Mesenchymal stem cell (in vitro differentiated cells and primary cell): ENCODE data around the gene FBXL15.

ENCODE experiments used
- DNase-seq: peaks from one replicate; pipeline ENCODE4 v3.0.0-alpha.2; 2013
- H2AFZ ChIP-seq: one replicate; pipeline ENCODE4 v1.6.1; 2013; ENCODE audit warnings: low read depth, mild to moderate bottlenecking, control low read depth, inconsistent platforms, low read length, moderate library complexity
- H2AK5ac ChIP-seq: 2 replicates; pipeline ENCODE4 v1.6.1; 2013; ENCODE audit warnings: low read length, moderate library complexity, mild to moderate bottlenecking, inconsistent platforms; ENCODE audit not compliant: severe bottlenecking
- H2BK120ac ChIP-seq: one replicate; pipeline ENCODE4 v1.6.1; 2013; ENCODE audit warnings: low read depth, mild to moderate bottlenecking, inconsistent platforms, low read length, moderate library complexity
- H2BK12ac ChIP-seq, 2 experiments: one replicate each; pipeline ENCODE4 v1.6.1; 2013; ENCODE audit warnings: inconsistent platforms in 2 of 2, low read length in 2 of 2, mild to moderate bottlenecking in 2 of 2, moderate library complexity in 2 of 2, control low read depth in 1 of 2
- H2BK15ac ChIP-seq: one replicate; pipeline ENCODE4 v1.6.1; 2013; ENCODE audit warnings: mild to moderate bottlenecking, low read depth, inconsistent platforms; ENCODE audit not compliant: poor library complexity, severe bottlenecking
- H2BK5ac ChIP-seq: 2 replicates; pipeline ENCODE4 v1.6.1; 2013; ENCODE audit warnings: low read depth, mild to moderate bottlenecking, low read length, control low read depth, inconsistent platforms; ENCODE audit not compliant: poor library complexity, severe bottlenecking
- H3K14ac ChIP-seq, 2 experiments: one replicate each; pipeline ENCODE4 v1.6.1; 2013; ENCODE audit warnings: inconsistent platforms in 2 of 2, low read length in 2 of 2, control low read depth in 1 of 2, mild to moderate bottlenecking in 1 of 2, moderate library complexity in 1 of 2
- H3K18ac ChIP-seq, 2 experiments: one replicate each; pipeline ENCODE4 v1.6.1; 2013; ENCODE audit warnings: inconsistent platforms in 2 of 2, low read length in 2 of 2, control low read depth in 1 of 2, low read depth in 1 of 2, mild to moderate bottlenecking in 1 of 2
- H3K23ac ChIP-seq, 2 experiments: one replicate each; pipeline ENCODE4 v1.6.1; 2013; ENCODE audit warnings: inconsistent platforms in 2 of 2, low read length in 2 of 2, mild to moderate bottlenecking in 2 of 2, moderate library complexity in 2 of 2, control low read depth in 1 of 2
- H3K27ac ChIP-seq: 2 replicates; pipeline ENCODE4 v1.5.1; 2013; ENCODE audit warnings: mild to moderate bottlenecking, moderate library complexity, low read length, control low read depth, inconsistent platforms; ENCODE audit not compliant: poor library complexity, severe bottlenecking
- H3K27me3 ChIP-seq, 2 experiments: 2 replicates each; pipeline versions ENCODE4 v1.6.1 to v1.7.0; 2013; ENCODE audit warnings: low read length in 2 of 2, mild to moderate bottlenecking in 2 of 2, moderate library complexity in 2 of 2, control low read depth in 1 of 2, inconsistent platforms in 1 of 2; ENCODE audit not compliant: control insufficient read depth in 1 of 2, insufficient read depth in 1 of 2
- H3K36me3 ChIP-seq, 2 experiments: 2 replicates each; pipeline versions ENCODE4 v1.6.1 to v1.7.0; 2013; ENCODE audit warnings: low read length in 2 of 2, control low read depth in 1 of 2, inconsistent platforms in 1 of 2, low read depth in 1 of 2, mild to moderate bottlenecking in 1 of 2; ENCODE audit not compliant: insufficient read depth in 2 of 2, control insufficient read depth in 1 of 2
- H3K4ac ChIP-seq, 2 experiments: one replicate each; pipeline ENCODE4 v1.6.1; 2013; ENCODE audit warnings: inconsistent platforms in 2 of 2, low read length in 2 of 2, mild to moderate bottlenecking in 2 of 2, moderate library complexity in 2 of 2, control low read depth in 1 of 2, low read depth in 1 of 2
- H3K4me1 ChIP-seq: 2 replicates; pipeline ENCODE4 v1.6.1; 2013; ENCODE audit warnings: low read depth, low read length, control low read depth; ENCODE audit not compliant: control insufficient read depth, insufficient read depth
- H3K4me2 ChIP-seq: 2 replicates; pipeline ENCODE4 v1.6.1; 2013; ENCODE audit warnings: low read length, mild to moderate bottlenecking, inconsistent platforms; ENCODE audit not compliant: poor library complexity, severe bottlenecking
- H3K4me3 ChIP-seq, 2 experiments: 2 replicates each; pipeline versions ENCODE4 v1.5.1 to v1.7.0; 2013; ENCODE audit warnings: low read length in 2 of 2, mild to moderate bottlenecking in 2 of 2, control low read depth in 1 of 2, low read depth in 1 of 2; ENCODE audit not compliant: insufficient read depth in 1 of 2
- H3K79me1 ChIP-seq: replicated peaks from 2 replicates; pipeline ENCODE4 v1.6.1; 2013; ENCODE audit warnings: mild to moderate bottlenecking, control low read depth, low read length, inconsistent platforms; ENCODE audit not compliant: poor library complexity, severe bottlenecking
- H3K9ac ChIP-seq: 2 replicates; pipeline ENCODE4 v1.7.0; 2013; ENCODE audit warnings: mild to moderate bottlenecking, low read length, moderate library complexity
- H3K9me3 ChIP-seq: 2 replicates; pipeline ENCODE4 v1.7.0; 2013; ENCODE audit warnings: mild to moderate bottlenecking, low read length; ENCODE audit not compliant: control insufficient read depth
- H4K8ac ChIP-seq: one replicate; pipeline ENCODE4 v1.6.1; 2013; ENCODE audit warnings: inconsistent platforms, mild to moderate bottlenecking, low read length, moderate library complexity
- H4K91ac ChIP-seq: one replicate; pipeline ENCODE4 v1.6.1; 2013; ENCODE audit warnings: mild to moderate bottlenecking, low read length, inconsistent platforms
- WGBS: methylation state at CpG from one replicate; pipeline ENCODE4 v1.1.7; 2013; ENCODE audit warnings: mixed read lengths; 5-methylcytosine and 5-hydroxymethylcytosine counted together

FBXL15 gene

GRCh38 chr10:102450124-102450373 is 29.4 kb downstream of the FBXL15 start:
- peak overlapping the region; percentile 87 for H3K9ac ChIP-seq
- peak overlapping the region in 1 of 2 experiments; percentile 42 for H2BK12ac ChIP-seq
- peak overlapping the region; percentile 81 to 89 for H3K18ac ChIP-seq
- peaks cover 29% of the 10 kb centered on the region for H3K4me1 ChIP-seq
- H4K91ac ChIP-seq: peak overlapping the region; percentile 78
- H2BK15ac ChIP-seq: no peak overlapping the region
- no peak overlapping the region for H2BK5ac ChIP-seq
- H3K79me1 ChIP-seq: peaks cover 10% of the 10 kb centered on the region
- H3K4me2 ChIP-seq: peak overlapping the region; percentile 83
- no peaks in the 10 kb centered on the region for H3K27me3 ChIP-seq
- peak overlapping the region; percentile 1 for H3K27ac ChIP-seq
- H2AFZ ChIP-seq: peak overlapping the region; percentile 55
- no peak for DNase-seq
- H3K4ac ChIP-seq: peak overlapping the region; percentile 18 to 60
- peak overlapping the region in 1 of 2 experiments; percentile 82 for H3K14ac ChIP-seq
- H2AK5ac ChIP-seq: no peak overlapping the region
- WGBS: 0% methylated on average over 11 of the region's 11 CpGs
- H3K23ac ChIP-seq: peak overlapping the region in 1 of 2 experiments; percentile 34
- H4K8ac ChIP-seq: peak overlapping the region; percentile 90
- peaks cover 0 to 7% of the 10 kb centered on the region in 2 experiments for H3K36me3 ChIP-seq
- no peaks in the 10 kb centered on the region for H3K9me3 ChIP-seq
- H3K4me3 ChIP-seq: peak overlapping the region; percentile 88 to 93
- H2BK120ac ChIP-seq: no peak overlapping the region

GRCh38 chr10:102450374-102451104 is 29.9 kb downstream of the FBXL15 start:
- H3K9ac ChIP-seq: peak overlapping the region; percentile 87
- H3K36me3 ChIP-seq: peaks cover 0 to 7% of the 10 kb centered on the region in 2 experiments
- no peak overlapping the region for H2AK5ac ChIP-seq
- H3K4ac ChIP-seq: peak overlapping the region; percentile 35 to 91
- under 1% methylated on average over 71 of the region's 104 CpGs for WGBS
- peak; percentile 65 for DNase-seq
- peak overlapping the region in 1 of 2 experiments; percentile 91 for H3K14ac ChIP-seq
- no peaks in the 10 kb centered on the region for H3K9me3 ChIP-seq
- H3K18ac ChIP-seq: peak overlapping the region; percentile 81 to 89
- H3K4me1 ChIP-seq: peaks cover 32% of the 10 kb centered on the region
- H2BK15ac ChIP-seq: peak overlapping the region; percentile 95
- H3K79me1 ChIP-seq: peaks cover 10% of the 10 kb centered on the region
- peak overlapping the region; percentile 9 for H2BK5ac ChIP-seq
- H3K4me2 ChIP-seq: peak overlapping the region; percentile 83
- H3K4me3 ChIP-seq: peak overlapping the region; percentile 88 to 93
- peak overlapping the region; percentile 38 to 63 for H2BK12ac ChIP-seq
- H3K23ac ChIP-seq: peak overlapping the region in 1 of 2 experiments; percentile 34
- H2AFZ ChIP-seq: peak overlapping the region; percentile 55
- peak overlapping the region; percentile 78 for H4K91ac ChIP-seq
- H3K27ac ChIP-seq: no peak overlapping the region
- peak overlapping the region; percentile 11 for H2BK120ac ChIP-seq
- peak overlapping the region; percentile 96 for H4K8ac ChIP-seq
- no peaks in the 10 kb centered on the region for H3K27me3 ChIP-seq

- Histone ChIP-seq H3K36me3 (peaks cover 0 to 7% of the 10 kb centered on the region in 2 experiments), H3K18ac (peak within 1 kb of the TSS; percentile 66 to 82), H3K23ac (peak within 1 kb of the TSS in 1 of 2 experiments; percentile 14), H3K79me1 (peaks cover 10% of the 10 kb centered on the region), H3K14ac (peak within 1 kb of the TSS in 1 of 2 experiments; percentile 91), H2BK120ac (peak within 1 kb of the TSS; percentile 11), H3K4ac (peak within 1 kb of the TSS; percentile 37 to 91), H4K91ac (peak within 1 kb of the TSS; percentile 57), H4K8ac (peak within 1 kb of the TSS; percentile 96), H2BK5ac (peak within 1 kb of the TSS; percentile 9), H2BK12ac (peak within 1 kb of the TSS; percentile 38 to 63), H3K27me3 (no peaks in the 10 kb centered on the region), H2BK15ac (peak within 1 kb of the TSS; percentile 95), H3K9me3 (no peaks in the 10 kb centered on the region), H3K9ac (peak within 1 kb of the TSS; percentile 87), H3K27ac (no peak within 1 kb of the TSS), H2AK5ac (no peak within 1 kb of the TSS), H2AFZ (peak within 1 kb of the TSS; percentile 55), H3K4me3 (peak within 1 kb of the TSS; percentile 88 to 93), H3K4me1 (peaks cover 32% of the 10 kb centered on the region), H3K4me2 (peak within 1 kb of the TSS; percentile 83)
- WGBS: 44% methylated on average over 28 of the region's 28 CpGs
- peak; percentile 30 for DNase-seq
Observed at GRCh38 chr10:102451105-102451969, 30.7 kb downstream of the FBXL15 start, which contains the start of gene C10orf95. Gene C10orf95 (minus strand): TSS chr10:102451543. CDS start chr10:102451093, 450 bp downstream.
